ENCODE data around the gene FBP2.

- TF ChIP-seq CTCF (conservative IDR thresholded peaks at IDR 0.05) (no peak), ZFX (IDR thresholded peaks at IDR 0.05) (no peak)
Observed at GRCh38 chr9:94586814-94587213, 6.8 kb downstream of the FBP2 start.

Data from C4-2B (cell line).